ENCODE results near the gene SEMA4B.

SEMA4B gene

GRCh38 chr15:90228960-90229359 lies 27.8 kb downstream of the SEMA4B start:
- Histone ChIP-seq H3K9me3 (ENCODE audit: control insufficient read depth, insufficient read depth, low read length) (no peaks in the 10 kb centered on the region), H3K4me3 (ENCODE audit: low read length) (no peak overlapping the region), H3K36me3 (ENCODE audit: control insufficient read depth, low read length) (peaks cover 44% of the 10 kb centered on the region), H4K20me1 (ENCODE audit: control insufficient read depth, insufficient read depth, low read depth, low read length) (no peaks in the 10 kb centered on the region), H3K4me1 (ENCODE audit: control insufficient read depth, low read length) (peaks cover 28% of the 10 kb centered on the region), H3F3A (ENCODE audit: control insufficient read depth, insufficient read depth) (0 out of 2 replicates have a peak, but pooled peaks cover 2% of the 10 kb centered on the region), H3K79me2 (ENCODE audit: control insufficient read depth, low read length) (peaks cover 23% of the 10 kb centered on the region), H3K9me2 (replicated peaks; ENCODE audit: control insufficient read depth, low read length) (no peaks in the 10 kb centered on the region), H3K4me2 (ENCODE audit: low read length) (no peak overlapping the region), H3K27me3 (ENCODE audit: control insufficient read depth, low read length) (no peaks in the 10 kb centered on the region), H3K27ac (ENCODE audit: low read depth, low read length) (no peak overlapping the region)
- TF ChIP-seq CTCF (IDR thresholded peaks at IDR 0.05; ENCODE audit: low read depth, low read length, poor library complexity, severe bottlenecking) (no peak), EZH2phosphoT487 (IDR thresholded peaks at IDR 0.05; ENCODE audit: borderline replicate concordance, low read length) (no peak)

GRCh38 chr15:90230071-90230494 lies 29.0 kb downstream of the SEMA4B start:
- H3F3A ChIP-seq (ENCODE audit: control insufficient read depth, insufficient read depth), result 0 out of 2 replicates have a peak, but pooled peaks cover 2% of the 10 kb centered on the region
- H4K20me1 ChIP-seq (ENCODE audit: control insufficient read depth, insufficient read depth, low read depth, low read length), result no peaks in the 10 kb centered on the region
- TF ChIP-seq CTCF (IDR thresholded peaks at IDR 0.05; ENCODE audit: low read depth, low read length, poor library complexity, severe bottlenecking), result no peak
- TF ChIP-seq EZH2phosphoT487 (IDR thresholded peaks at IDR 0.05; ENCODE audit: borderline replicate concordance, low read length), result no peak
- H3K4me2 ChIP-seq (ENCODE audit: low read length), result no peak overlapping the region
- peaks cover 44% of the 10 kb centered on the region for H3K36me3 ChIP-seq (ENCODE audit: control insufficient read depth, low read length)
- peaks cover 29% of the 10 kb centered on the region for H3K79me2 ChIP-seq (ENCODE audit: control insufficient read depth, low read length)
- no peaks in the 10 kb centered on the region for H3K27me3 ChIP-seq (ENCODE audit: control insufficient read depth, low read length)
- no peak overlapping the region for H3K4me3 ChIP-seq (ENCODE audit: low read length)
- H3K4me1 ChIP-seq (ENCODE audit: control insufficient read depth, low read length), result peaks cover 35% of the 10 kb centered on the region
- H3K9me3 ChIP-seq (ENCODE audit: control insufficient read depth, insufficient read depth, low read length), result no peaks in the 10 kb centered on the region
- no peaks in the 10 kb centered on the region for H3K9me2 ChIP-seq (replicated peaks; ENCODE audit: control insufficient read depth, low read length)
- H3K27ac ChIP-seq (ENCODE audit: low read depth, low read length), result no peak overlapping the region

- H3K4me1 ChIP-seq (ENCODE audit: control insufficient read depth, low read length), result peaks cover 35% of the 10 kb centered on the region
- peaks cover 41% of the 10 kb centered on the region for H3K36me3 ChIP-seq (ENCODE audit: control insufficient read depth, low read length)
- peak overlapping the region; percentile 96 for H3K4me3 ChIP-seq (ENCODE audit: low read length)
Measured at GRCh38 chr15:90230610-90231009, 29.5 kb downstream of the SEMA4B start.

More at GRCh38 chr15:90230610-90231009, 29.5 kb downstream of the SEMA4B start:
- Histone ChIP-seq H3K27ac (ENCODE audit: low read depth, low read length) (no peak overlapping the region; the same call in 1 of the 2 replicates), H3K79me2 (ENCODE audit: control insufficient read depth, low read length) (peaks cover 29% of the 10 kb centered on the region), H3K9me2 (replicated peaks; ENCODE audit: control insufficient read depth, low read length) (no peaks in the 10 kb centered on the region), H4K20me1 (ENCODE audit: control insufficient read depth, insufficient read depth, low read depth, low read length) (no peaks in the 10 kb centered on the region), H3K9me3 (ENCODE audit: control insufficient read depth, insufficient read depth, low read length) (no peaks in the 10 kb centered on the region), H3F3A (ENCODE audit: control insufficient read depth, insufficient read depth) (0 out of 2 replicates have a peak, but pooled peaks cover 2% of the 10 kb centered on the region), H3K27me3 (ENCODE audit: control insufficient read depth, low read length) (no peaks in the 10 kb centered on the region), H3K4me2 (ENCODE audit: low read length) (peak overlapping the region; percentile 100)
- TF ChIP-seq CTCF (IDR thresholded peaks at IDR 0.05; ENCODE audit: low read depth, low read length, poor library complexity, severe bottlenecking) (no peak), EZH2phosphoT487 (IDR thresholded peaks at IDR 0.05; ENCODE audit: borderline replicate concordance, low read length) (no peak)
